Measurements from ENCODE around the gene MALAT1. TPM values are rescaled to one million over a fixed set of nuclear protein-coding genes. Genes with fewer than 3 reads are reported as not detected.

MALAT1 gene
- 582 and 817 TPM in 2 replicates for total RNA-seq

DNA sequence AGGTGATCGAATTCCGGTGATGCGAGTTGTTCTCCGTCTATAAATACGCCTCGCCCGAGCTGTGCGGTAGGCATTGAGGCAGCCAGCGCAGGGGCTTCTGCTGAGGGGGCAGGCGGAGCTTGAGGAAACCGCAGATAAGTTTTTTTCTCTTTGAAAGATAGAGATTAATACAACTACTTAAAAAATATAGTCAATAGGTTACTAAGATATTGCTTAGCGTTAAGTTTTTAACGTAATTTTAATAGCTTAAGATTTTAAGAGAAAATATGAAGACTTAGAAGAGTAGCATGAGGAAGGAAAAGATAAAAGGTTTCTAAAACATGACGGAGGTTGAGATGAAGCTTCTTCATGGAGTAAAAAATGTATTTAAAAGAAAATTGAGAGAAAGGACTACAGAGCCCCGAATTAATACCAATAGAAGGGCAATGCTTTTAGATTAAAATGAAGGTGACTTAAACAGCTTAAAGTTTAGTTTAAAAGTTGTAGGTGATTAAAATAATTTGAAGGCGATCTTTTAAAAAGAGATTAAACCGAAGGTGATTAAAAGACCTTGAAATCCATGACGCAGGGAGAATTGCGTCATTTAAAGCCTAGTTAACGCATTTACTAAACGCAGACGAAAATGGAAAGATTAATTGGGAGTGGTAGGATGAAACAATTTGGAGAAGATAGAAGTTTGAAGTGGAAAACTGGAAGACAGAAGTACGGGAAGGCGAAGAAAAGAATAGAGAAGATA lies at the start of gene MALAT1:
MALAT1 (plus strand) TSS at position 69 of the 736 bp plus-strand sequence.

GRCh38 chr11:65524741-65525545 lies 26.1 kb downstream of the MALAT1 start, which contains the start of gene SCYL1:
Gene SCYL1, plus strand, starts transcription at chr11:65525083. Its CDS starts 71 bp downstream, at chr11:65525154.

Other genes starting within 250 kb of the MALAT1 start
- gene POLA2, start 237.1 kb upstream of the MALAT1 start, total RNA-seq: 19.5 and 21.0 TPM in 2 replicates
- 32.4 and 33.4 TPM in 2 replicates for gene CDC42EP2, start 184.2 kb upstream of the MALAT1 start, total RNA-seq
- gene DPF2, start 165.2 kb upstream of the MALAT1 start, total RNA-seq: 42.2 and 51.0 TPM in 2 replicates
- gene TIGD3, start 144.3 kb upstream of the MALAT1 start, total RNA-seq: not detected in 2 replicates
- gene SLC25A45, start 116.4 kb upstream of the MALAT1 start, total RNA-seq: under 0.01 and 1.1 TPM in 2 replicates
- gene FRMD8, start 112.4 kb upstream of the MALAT1 start, total RNA-seq: 22.9 and 32.3 TPM in 2 replicates
- gene NEAT1, start 76.2 kb upstream of the MALAT1 start, total RNA-seq: 9.2 and 10.8 TPM in 2 replicates
- gene SCYL1, start 26.0 kb downstream of the MALAT1 start, total RNA-seq: 142 and 159 TPM in 2 replicates
- gene LTBP3, start 59.3 kb downstream of the MALAT1 start, total RNA-seq: 58.7 and 68.9 TPM in 2 replicates
- gene ZNRD2, start 71.4 kb downstream of the MALAT1 start, total RNA-seq: 72.9 and 80.5 TPM in 2 replicates
- gene FAM89B, start 73.5 kb downstream of the MALAT1 start, total RNA-seq: 30.1 and 33.7 TPM in 2 replicates
- gene EHBP1L1, start 77.0 kb downstream of the MALAT1 start, total RNA-seq: 60.0 and 65.9 TPM in 2 replicates
- gene KCNK7, start 96.8 kb downstream of the MALAT1 start, total RNA-seq: not detected in 2 replicates
- gene MAP3K11, start 115.2 kb downstream of the MALAT1 start, total RNA-seq: 32.8 and 44.4 TPM in 2 replicates
- 33.3 and 36.0 TPM in 2 replicates for gene PCNX3, start 116.7 kb downstream of the MALAT1 start, total RNA-seq
- gene SIPA1, start 139.1 kb downstream of the MALAT1 start, total RNA-seq: 34.9 and 42.1 TPM in 2 replicates
- 28.8 and 37.6 TPM in 2 replicates for gene RELA, start 163.9 kb downstream of the MALAT1 start, total RNA-seq
- gene KAT5, start 213.2 kb downstream of the MALAT1 start, total RNA-seq: 27.1 and 34.3 TPM in 2 replicates
- gene RNASEH2C, start 221.8 kb downstream of the MALAT1 start, total RNA-seq: 81.2 and 103 TPM in 2 replicates

Measured in myometrial cell (primary cell).